Epithelial cell of proximal tubule (primary cell): ENCODE data around the gene TMTC3. TPM values are rescaled to one million over a fixed set of nuclear protein-coding genes. Genes with fewer than 3 reads are reported as not detected.

Experiments used
- DNase-seq: peaks from one replicate; pipeline ENCODE4 v3.0.0-alpha.2; 2011; ENCODE audit warnings: low read depth
- H3K4me3 ChIP-seq: 2 replicates; pipeline ENCODE4 v1.5.1; 2011; ENCODE audit warnings: low read depth, mild to moderate bottlenecking, low read length
- total RNA-seq: library from RNA; depleted of rRNA; stranded (reverse); fragments of >200 nt; gene quantifications from 2 replicates; pipeline ENCODE4 v1.2.3, GENCODE V29; 2015
- TF ChIP-seq, protein P1 (sequence below): conservative IDR thresholded peaks from 2 replicates; pipeline ENCODE4 v1.5.1; 2012; ENCODE audit warnings: low read depth, mild to moderate bottlenecking, low read length

The TMTC3 gene
- total RNA-seq, 1 donor from 2014 or later, result 11.6 TPM

DNA sequence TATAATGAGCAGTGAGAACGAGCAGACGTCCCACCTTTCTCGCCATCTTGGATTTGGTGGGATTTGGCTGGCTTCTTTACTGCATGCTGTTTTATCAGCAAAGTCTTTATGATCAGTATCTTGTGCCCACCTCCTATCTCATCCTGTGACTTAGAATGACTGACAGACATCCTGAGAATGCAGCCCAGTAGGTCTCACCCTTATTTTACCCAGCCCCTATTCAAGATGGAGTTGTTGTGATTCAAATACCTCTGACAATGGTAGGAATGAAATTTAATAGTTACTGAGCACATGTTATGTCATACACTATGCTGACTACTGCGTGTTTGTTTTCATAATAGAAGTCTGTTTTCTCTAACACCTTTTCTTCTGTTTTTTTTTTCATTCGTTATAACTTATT lies 1.9 kb downstream of the TMTC3 start:
- TF ChIP-seq, protein P1, sequence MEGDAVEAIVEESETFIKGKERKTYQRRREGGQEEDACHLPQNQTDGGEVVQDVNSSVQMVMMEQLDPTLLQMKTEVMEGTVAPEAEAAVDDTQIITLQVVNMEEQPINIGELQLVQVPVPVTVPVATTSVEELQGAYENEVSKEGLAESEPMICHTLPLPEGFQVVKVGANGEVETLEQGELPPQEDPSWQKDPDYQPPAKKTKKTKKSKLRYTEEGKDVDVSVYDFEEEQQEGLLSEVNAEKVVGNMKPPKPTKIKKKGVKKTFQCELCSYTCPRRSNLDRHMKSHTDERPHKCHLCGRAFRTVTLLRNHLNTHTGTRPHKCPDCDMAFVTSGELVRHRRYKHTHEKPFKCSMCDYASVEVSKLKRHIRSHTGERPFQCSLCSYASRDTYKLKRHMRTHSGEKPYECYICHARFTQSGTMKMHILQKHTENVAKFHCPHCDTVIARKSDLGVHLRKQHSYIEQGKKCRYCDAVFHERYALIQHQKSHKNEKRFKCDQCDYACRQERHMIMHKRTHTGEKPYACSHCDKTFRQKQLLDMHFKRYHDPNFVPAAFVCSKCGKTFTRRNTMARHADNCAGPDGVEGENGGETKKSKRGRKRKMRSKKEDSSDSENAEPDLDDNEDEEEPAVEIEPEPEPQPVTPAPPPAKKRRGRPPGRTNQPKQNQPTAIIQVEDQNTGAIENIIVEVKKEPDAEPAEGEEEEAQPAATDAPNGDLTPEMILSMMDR, result no peak
- H3K4me3 ChIP-seq, result no peak overlapping the region
- no peak for DNase-seq

- DNase-seq, result no peak
- H3K4me3 ChIP-seq, result no peak overlapping the region
- TF ChIP-seq, protein P1, result no peak
Observed at GRCh38 chr12:88144546-88145468, 2.7 kb downstream of the TMTC3 start.

- TF ChIP-seq, protein P1, result no peak
- no peak for DNase-seq
- no peak overlapping the region for H3K4me3 ChIP-seq
Observed at GRCh38 chr12:88145567-88146505, 3.7 kb downstream of the TMTC3 start.

DNA sequence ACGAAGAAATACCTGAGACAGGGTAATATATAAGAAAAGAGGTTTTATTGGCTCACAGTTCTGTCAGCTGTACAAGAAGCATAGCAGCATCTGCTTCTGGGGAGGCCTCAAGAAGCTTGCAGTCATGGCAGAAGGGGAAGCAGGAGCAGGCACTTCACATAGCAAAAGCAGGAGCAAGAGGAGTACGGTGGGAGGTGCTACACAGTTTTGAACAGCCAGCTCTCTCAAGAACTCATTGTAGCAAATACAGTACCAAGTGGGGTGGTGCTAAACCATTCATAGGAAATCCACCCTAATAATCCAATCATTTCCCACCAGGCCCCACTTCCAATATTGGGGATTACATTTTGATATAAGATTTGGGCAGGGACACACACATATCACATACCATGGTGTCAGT lies 8.0 kb downstream of the TMTC3 start:
- DNase-seq, result no peak

GRCh38 chr12:88153959-88154358 lies 11.9 kb downstream of the TMTC3 start:
- TF ChIP-seq, protein P1, result no peak
- H3K4me3 ChIP-seq, result no peak overlapping the region
- DNase-seq, result no peak

More for the DNA sequence above, 8.0 kb downstream of the TMTC3 start:
- H3K4me3 ChIP-seq, result no peak overlapping the region
- TF ChIP-seq, protein P1, result no peak

DNA sequence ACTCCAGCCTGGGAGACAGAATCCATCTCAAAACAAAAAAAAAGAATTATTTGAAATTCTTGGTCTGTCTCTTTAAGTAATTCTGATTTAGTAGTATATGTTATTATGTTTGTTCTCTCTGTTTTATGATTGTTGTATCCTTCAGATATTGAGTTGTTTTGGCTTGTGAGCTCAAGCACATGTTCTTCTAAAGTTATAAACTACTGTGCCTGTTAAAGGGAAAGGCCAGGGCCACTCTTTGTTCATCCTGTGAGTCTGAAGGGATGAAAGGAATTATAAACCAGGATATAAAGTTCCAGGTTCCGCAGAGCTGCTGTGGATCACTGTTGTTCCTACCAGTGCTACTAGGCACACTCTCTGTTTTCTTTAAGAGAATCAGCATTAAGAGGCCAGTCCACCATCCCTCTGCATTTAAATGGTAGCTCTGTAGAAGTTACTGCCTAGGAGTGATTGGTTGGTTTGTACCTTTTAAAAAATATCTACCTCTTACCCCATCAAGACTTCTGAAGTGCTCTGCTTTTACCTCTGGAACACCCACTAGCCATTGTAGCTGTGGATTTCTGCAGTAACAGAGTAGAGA lies 14.1 kb downstream of the TMTC3 start:
- no peak for DNase-seq
- no peak overlapping the region for H3K4me3 ChIP-seq
- TF ChIP-seq, protein P1, result no peak
